Activated gamma-delta T cell (primary cell): Measurements from ENCODE around the gene OR4C6.

Source experiments
- DNase-seq: peaks from one replicate; lab custom pipeline; 2025; lab: John Stamatoyannopoulos, UW
- total RNA-seq, 2 donors: gene quantifications; one replicate each; lab custom pipeline; 2026; lab: John Stamatoyannopoulos, UW

The OR4C6 gene
- total RNA-seq, result 0 reads per million in 2 donors

DNA sequence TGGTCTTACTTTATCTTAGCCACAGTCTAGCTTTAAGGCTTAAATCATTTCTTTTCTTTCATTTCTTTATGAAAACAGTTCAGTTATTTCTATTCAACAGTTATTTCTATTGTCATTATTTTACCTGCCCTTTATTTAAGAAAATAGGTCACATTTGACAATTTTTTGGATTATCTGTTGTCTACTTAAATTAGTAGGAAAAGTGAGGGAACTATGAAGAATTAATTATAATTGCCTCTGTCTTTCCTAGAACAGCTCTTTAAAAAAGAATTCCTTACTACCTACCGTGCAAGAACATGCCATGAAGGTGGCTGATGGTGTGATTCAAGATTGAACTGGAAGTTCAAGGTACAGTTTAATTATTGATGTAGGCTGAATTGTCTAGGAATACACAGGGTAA is at the start of gene OR4C6:
Gene OR4C6 (plus strand): TSS at position 301 of the 400 bp plus-strand sequence. CDS start 2,966 bp downstream, outside the sequence.
- no peak for DNase-seq

DNA sequence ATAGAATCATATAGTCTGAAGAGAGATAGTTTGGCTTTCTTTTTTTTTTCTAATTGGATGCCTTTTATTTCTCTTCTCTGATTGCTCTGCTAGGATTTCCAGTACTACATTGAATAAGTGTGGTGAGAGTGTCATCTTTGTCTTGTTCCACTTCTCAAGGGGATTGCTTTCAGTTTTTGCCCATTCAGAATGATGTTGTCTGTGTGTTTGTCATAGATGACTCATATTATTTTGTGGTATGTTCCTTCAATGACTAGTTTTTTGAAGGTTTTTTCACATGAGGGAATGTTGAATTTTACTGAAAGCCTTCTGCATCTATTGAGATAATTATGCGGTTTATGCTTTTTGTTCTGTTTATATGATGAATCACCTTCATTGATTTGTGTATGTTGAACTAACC is 37.5 kb upstream of the OR4C6 start:
- DNase-seq, result no peak

DNA sequence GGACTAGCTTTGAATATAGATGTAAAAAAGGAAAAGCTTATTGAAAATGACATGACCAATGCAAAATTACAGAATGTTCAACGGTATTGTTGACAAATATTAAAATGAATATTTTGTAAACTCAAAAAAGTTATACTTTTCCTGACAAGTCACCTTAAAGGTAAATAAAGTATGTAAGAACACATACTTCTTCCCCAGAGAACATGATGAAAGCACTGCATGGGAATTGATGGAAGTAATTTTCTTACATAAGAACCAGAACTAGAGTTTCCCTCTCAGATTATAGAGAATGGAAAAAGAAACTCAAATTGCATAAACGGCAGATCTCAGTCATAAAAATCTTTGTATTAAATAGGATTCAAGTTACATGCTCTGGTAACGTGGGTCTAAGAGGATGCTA is 27.2 kb upstream of the OR4C6 start, which contains the start of gene OR4P4:
Gene OR4P4 (plus strand): TSS at position 301 of the 400 bp plus-strand sequence.
- DNase-seq, result no peak

DNA sequence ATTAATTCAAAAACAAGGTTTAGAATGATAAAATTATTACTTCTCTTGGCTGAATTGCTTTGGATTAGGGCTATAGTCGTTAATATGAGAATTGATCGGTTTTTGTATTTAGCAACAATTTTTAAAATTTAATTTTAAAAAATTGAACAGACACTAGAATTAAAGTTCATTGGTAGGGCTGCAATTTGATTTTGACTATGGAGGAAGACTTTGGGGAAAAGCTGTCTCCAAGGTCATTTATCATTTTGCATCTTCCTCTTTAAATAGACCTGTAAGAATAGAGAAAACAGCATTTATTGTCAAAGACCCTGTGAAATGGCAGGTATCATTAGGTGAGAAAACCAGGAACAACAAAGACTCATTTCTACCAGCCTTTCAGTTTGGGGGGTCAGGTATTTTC is 14.0 kb upstream of the OR4C6 start, which contains the start of gene OR4S2:
Gene OR4S2 (plus strand): TSS at position 301 of the 400 bp plus-strand sequence. CDS start 2,577 bp downstream, outside the sequence.
- no peak for DNase-seq

DNA sequence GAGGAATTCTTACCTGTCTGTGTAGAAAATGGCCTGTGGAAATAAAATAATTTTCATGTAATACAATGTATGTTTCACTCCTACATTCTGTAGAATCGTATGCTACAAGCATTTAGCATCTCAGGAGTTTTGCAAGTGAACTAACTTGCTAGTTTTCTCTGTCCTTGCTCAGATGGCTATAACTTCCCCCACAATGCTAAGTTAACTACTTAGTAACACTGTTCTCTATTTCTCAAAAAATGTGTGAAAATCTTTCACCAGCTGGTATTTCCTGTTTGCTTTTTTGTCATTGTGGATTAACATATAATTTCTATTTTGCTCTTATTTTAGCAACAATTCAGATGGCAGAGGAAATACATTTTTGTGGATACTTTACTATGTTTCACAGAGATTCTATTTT is 9.4 kb upstream of the OR4C6 start:
- no peak for DNase-seq

DNA sequence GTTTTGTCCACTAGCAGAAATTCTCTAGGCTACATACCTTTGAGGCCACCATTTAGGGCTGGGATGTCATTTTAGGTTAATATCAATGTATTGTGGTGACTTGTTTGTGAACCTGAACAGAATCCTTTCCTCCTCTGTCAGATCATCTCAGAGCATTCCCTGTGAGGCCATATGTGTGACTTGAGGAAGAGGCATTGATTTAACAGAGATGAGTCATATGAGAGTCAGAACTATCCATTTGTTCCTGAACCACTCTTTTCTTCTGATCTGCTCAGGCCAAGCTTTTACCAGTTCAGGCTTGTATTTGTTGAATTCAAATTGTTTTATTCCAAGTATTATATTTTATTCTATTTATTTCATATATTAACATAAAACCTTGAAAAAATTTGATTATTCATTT is 6.9 kb upstream of the OR4C6 start:
- DNase-seq, result no peak

DNA sequence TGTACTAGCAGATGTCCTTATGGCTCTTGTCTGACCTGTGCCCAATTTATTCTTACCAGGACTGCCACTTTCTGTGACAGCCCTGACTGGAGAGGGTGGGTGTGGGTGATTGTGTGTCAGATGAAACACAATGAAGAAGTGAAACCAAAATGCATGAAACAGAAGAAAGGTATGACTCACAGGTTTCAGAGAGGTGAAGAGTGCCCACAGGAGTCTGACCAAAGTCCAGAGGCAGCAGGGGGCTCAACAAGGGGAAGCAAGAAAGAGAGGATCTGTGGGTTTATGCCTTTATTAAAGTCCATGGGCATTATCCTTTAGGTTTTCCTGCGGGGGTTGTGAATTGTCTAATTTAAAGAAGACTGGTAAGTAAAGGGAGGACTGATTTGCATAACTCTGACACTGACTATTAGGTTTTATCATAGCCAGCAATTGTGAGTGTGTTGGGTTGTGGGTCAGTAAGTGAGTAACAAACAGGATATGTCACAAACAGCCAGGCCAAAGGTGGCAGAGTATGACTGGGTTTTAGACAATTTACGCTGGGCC is 3.9 kb upstream of the OR4C6 start:
- DNase-seq, result no peak

DNA sequence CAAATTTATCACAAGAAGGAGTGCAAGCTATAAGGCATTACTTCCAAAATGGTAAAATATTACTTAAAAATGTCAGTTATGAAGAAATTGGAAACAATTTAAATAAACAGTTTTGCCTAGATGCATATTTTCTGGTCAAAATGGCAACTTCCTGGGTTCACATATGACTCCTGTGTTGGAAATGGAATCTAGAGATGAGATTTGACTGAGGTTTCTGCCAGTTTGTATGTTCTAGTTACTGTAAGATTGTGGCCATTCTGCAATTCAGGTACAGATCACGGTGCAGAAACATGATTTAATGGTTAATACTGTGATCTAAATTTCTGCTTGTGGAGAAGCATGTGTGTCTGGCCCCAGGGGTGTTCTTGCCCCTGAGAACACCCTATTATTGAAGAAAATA is 3.4 kb upstream of the OR4C6 start:
- DNase-seq, result no peak

DNA sequence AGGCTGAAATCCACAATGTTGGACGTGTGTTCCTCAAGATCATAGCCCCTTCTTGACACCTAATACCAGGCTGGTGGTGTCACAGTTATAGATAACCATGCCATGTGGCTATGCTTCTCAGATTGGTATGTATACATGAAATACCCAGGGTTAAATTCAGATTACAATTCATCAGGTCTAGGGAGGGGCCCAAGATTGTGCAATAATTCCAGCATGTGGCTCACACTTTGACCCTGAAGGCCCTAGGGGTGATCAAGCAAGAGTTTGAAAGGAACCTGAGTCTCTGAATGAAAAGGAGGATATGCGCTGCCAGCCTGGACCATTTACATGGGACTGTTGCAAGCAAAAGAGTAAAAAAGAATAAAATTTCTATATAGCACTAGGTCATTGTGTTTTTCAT is 7.4 kb downstream of the OR4C6 start:
- no peak for DNase-seq

DNA sequence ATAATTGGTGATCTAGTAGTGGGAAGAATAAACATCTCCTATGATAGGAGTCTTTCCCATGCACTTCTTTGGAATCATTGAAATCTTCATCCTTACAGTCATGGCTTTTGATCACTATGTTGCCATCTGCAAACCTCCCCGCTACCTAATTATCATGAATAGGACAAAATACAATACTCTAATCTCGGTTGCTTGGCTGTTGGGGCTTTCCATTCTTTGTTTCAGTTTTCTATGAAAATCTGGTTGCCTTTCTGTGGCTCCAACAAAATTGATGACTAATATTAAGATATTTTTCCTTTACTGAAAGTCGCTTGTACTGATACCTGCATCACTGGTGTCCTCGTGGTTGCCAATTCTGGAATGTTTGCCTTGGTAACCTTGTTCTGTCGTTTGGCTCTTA is 11.9 kb downstream of the OR4C6 start:
- no peak for DNase-seq

DNA sequence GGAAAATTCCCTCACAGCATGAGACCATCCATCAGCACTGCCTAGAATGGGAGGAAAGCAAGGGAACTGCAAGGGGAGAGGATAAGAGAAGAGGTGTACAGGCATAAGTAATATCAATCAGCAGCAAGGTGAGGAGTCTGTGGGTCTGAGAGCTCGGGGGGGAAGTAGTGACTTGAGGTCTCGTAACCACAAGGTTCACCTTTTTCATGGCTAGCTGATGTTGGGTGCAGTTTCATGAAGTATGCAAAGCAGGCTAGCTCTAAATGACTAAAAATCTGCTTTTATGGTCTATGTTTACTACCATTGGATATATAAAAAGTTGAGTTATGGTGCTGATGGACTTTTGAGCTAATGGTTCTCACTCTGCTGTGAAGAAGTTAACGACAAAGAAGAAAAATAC is 35.8 kb downstream of the OR4C6 start:
- no peak for DNase-seq

DNA sequence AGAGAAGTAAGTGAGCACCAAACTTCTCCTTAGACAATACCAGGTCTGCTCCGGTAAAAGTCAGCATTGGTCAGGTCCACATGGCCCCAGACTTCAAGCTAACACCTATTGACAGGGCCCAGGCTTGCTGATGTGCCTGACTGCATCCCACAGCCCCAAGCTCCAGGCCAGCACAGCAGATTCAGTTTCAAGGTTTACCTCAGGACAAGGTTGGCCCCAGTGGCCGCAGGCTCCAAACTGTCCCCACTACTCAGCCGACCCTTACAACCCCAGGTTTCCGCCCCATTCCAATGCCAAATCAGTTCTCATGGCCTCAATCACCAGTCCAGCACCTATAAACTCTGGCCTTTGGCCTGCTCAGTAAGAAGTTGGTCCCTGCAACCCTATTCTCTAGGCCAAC is 39.4 kb downstream of the OR4C6 start:
- no peak for DNase-seq

DNA sequence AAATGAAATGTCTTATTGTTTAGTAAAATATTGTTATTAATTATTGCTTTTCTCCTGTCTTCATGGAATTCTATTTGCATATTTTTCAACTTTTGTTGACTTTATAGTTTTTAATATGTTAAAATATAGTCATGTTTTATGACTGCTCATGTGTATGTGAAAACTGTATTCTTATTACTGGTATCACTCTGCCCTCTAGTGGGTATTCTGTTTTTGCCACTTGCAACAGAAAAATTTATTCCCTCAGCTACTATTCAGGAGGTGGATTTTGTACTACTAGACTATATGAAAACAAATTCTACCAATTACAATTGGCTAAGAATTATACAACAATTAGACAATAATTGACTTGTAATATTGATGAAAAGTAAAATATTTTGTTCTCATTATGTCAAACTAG is 45.0 kb downstream of the OR4C6 start:
- no peak for DNase-seq

DNA sequence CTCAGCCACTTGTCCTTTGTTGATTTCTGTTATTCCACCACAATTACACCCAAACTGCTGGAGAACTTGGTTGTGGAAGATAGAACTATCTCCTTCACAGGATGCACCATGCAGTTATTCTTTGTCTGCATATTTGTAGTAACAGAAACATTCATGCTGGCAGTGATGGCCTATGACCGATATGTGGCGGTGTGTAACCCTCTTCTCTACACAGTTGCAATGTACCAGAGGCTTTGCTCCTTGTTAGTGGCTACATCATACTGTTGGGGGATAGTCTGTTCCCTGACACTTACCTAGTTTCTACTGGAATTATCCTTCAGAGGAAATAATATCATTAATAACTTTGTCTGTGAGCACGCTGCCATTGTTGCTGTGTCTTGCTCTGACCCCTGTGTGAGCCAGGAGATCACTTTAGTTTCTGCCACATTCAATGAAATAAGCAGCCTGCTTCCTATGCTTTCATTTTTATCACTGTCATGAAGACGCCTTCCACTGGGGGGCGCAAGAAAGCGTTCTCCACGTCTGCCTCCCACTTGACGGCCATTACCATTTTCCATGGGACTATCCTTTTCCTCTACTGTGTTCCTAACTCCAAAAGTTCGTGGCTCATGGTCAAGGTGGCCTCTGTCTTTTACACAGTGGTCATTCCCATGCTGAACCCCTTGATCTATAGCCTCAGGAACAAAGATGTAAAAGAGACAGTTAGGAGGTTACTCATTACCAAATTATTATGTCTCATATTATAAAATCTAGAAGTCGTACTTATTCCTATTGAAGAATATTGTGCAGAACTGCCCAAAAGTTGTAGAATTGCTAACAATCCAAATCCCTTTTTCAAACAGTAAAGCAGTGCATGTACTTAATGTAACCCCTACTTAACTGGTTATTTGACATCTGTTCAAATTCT is 53.2 kb downstream of the OR4C6 start:
- DNase-seq, result no peak
